SHP77 (cell line): ENCODE results near the gene USB1.
"Not testable (repeated sequence)": the region's sequence is repeated elsewhere in the genome, so short reads cannot be mapped to it uniquely, and the experiment has no call there.

ENCODE experiments used
- DNase-seq, 2 experiments: peaks; one replicate each; lab custom pipeline; 2025; lab: John Stamatoyannopoulos, UW

USB1 gene

GRCh38 chr16:57970319-57970718, 30.9 kb upstream of the USB1 start:
- DNase-seq, result no peak

GRCh38 chr16:57970970-57971369, 30.2 kb upstream of the USB1 start, which contains the start of gene CNGB1:
Gene CNGB1 (minus strand): TSS chr16:57971128. CDS start chr16:57967286, 3,842 bp downstream.
- peak; percentile 22 to 51 for DNase-seq

DNA sequence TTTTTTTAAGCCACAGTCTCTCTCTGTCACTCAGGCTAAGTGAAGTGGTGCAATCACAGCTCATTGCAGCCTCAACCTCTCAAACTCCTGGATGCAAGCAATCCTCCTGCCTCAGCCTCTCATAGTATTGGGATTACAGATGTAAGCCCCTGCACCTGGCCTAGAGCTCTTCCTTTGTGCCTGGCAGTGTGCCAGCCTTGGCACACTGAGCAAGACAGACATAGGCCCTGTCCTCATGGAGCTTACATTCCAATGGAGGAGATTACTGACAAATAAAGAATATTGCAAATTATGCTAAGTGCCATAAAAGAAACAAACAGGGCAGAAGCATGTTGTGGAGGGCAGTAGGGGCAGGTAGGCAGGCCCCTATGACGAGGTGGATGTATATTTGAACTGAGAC, 29.4 kb upstream of the USB1 start:
- no peak for DNase-seq

DNA sequence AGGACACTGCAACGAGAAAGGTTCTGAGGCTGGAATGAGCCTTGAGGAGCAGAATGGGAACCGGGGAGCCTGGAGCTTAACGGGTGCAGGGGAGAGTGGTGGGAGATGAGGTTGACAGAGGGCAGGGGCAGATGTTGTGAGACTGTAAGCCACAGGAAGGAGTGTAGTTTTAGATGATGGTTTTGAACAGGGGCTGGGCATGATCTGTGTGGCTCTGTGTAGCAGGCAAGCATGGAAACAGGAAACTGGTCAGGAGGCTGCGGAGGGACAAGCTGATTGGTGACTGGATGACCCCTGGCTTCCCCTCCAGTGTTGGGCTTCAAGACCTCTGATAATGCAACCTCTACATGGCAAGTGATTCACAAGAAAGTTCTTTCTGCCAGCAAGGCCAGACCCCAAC, 28.9 kb upstream of the USB1 start:
- DNase-seq, result no peak

GRCh38 chr16:57976331-57976796, 24.8 kb upstream of the USB1 start:
- DNase-seq, result no peak

- DNase-seq, result no peak
Observed at GRCh38 chr16:57977418-57978069, 23.7 kb upstream of the USB1 start.

DNA sequence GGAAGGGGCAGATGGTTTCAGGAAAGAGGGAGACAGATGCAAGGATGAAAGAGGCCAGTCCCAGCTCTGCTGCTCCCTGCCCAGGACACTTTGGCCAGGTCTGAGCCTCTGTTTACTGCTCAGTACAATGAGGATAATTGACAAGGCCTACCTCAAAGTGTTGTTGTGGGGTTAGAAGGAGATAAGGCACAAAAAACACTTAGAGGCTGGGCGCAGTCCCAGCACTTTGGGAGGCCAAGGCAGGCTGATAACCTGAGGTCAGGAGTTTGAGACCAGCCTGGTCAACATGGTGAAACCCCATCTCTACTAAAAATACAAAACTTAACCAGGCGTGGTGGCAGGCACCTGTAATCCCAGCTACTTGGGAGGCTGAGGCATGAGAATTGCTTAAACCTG, 23.1 kb upstream of the USB1 start:
- not testable (repeated sequence) for DNase-seq

DNA sequence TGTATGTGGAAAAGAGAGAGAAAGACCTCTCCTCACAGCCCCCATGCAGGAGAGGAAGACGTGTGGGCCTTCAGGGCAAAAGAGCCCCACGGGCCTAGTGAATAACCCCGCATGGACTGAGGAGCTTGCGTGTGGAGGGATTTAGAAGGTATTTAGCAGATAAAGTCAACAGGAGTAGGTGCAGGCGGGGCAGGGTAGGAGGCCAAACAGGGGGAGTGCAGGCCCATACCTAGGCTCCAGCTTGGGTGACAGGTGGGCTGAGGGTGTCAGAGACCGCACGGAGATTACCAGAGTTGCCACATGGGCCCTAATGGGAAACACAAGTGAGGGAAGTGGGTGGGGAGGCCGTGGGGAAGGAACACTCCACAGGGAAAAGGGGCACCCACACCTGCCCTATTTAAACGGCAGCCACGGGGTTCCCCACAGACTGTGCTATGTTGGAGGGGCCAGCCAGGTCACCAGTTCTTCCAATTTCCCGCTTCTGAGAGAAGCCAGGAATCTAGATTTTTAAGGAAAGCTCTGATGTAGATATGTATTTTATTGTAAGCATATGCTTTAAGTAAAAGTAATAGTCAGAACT, 22.1 kb upstream of the USB1 start:
- no peak for DNase-seq

- DNase-seq, result no peak
Observed at GRCh38 chr16:57981636-57982035, 19.6 kb upstream of the USB1 start.

DNA sequence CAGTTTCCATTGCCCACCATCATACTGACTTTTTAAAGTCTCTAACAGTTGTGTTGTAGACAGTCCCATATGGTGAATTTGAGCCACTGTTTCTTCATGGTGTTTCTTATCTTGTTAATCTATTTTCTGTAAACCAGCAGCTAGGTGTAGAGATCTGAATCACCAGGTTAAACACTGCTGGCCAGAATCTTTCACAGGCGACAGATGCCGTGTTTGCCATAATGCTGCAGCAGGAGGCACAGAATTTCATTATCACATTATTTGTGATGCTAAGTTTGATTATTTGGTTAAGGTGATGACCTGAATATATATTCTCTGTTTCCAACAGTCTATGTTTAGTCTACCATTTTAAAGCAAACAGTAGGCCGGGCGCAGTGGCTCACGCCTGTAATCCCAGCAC, 18.8 kb upstream of the USB1 start:
- DNase-seq, result no peak

- DNase-seq, result no peak
Observed at GRCh38 chr16:57984443-57985203, 16.6 kb upstream of the USB1 start.

DNA sequence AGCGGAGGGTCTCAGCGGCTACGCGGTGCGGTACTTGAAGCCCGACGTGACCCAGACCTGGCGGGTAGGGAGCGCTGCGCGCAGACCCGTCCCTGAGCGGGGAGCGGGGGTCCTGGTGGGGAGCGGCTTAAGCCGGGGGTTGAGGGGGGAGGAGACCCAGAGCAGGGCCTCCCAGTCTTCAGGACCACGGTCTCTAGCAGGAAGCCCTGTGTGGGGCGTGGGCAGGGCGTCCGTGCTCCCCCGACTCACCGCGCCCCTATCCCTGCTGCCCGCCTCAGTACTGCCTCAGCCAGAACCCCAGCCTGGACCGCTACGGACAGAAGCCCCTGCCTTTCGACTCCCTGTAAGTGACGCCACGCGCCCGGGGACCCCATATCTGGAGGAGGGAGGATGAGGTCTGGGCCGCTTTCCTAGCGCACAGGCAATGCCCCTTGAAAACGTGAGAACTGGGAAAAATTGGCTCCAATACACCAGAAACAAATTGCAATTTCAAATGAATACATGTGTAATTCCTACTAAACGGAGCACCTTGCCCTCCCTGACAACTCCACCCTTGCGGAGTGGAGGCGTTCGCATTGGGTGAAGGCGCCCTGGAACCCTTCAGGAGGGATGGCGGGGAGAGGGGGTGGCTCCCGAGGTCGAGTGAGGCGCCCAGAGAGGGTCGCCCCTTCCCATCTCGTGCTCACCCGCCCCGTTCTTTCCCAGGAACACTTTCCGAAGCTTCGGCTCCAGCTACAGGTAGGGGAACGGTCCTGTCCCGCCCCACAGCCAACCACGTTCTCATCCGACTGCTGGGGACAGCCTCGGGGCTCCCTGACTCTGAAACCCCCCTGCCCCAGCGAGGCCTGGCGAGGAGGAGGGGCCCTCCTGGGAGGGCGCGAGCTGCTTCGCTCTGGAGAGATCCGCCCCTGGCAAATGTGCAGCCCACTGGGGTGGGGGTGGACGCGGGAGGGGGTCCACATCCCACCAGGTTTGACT, 15.7 kb upstream of the USB1 start:
- DNase-seq, result no peak

DNA sequence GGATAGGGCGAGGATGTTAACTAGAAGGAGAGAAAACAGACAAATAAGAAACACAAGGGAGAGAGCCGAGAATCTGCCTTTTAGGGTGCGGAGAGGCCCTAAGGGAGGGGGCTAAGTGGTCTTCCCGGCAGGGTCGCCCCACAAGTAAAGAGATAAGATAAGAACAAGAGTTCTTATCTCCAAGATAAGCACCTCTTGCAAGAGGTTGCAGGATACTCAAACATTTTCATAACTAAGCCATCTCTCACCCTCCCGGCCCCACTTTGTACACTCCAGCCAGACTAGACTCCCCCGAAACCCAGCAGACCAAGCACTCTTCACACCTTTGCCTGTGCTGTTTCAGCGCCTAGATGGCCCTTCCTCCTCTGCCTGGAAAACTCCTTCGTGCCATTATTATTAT, 15.0 kb upstream of the USB1 start:
- no peak for DNase-seq

GRCh38 chr16:57987441-57988177, 13.6 kb upstream of the USB1 start:
- no peak for DNase-seq

- no peak for DNase-seq
Observed at GRCh38 chr16:57988929-57989328, 12.3 kb upstream of the USB1 start.

DNA sequence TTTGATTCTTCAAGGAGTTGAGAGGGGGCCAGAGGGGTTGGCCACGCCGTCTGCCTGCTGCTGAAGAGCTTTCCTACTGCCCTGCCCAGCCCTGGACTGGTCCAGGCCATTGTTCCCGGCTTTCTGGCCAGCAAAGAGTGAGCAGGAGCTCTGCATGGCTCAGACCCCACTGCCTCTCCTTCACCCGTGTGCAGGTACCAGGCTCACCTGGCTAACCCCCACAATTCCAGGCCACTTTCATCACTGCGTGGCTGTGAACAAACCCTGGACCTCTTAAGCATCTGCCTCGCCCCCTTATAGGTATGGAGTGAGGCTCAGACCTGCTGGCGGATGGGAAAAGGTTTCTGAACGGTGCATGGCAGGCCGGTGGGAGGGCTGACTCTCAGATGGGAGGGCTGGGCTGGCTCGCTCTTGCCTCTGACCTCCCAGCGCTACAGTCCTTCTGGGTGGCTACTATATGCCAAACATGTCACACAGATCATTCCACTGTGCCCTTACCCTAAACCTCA, 9.6 kb upstream of the USB1 start:
- no peak for DNase-seq

- no peak for DNase-seq
Observed at GRCh38 chr16:57992084-57992483, 9.1 kb upstream of the USB1 start.

GRCh38 chr16:57993438-57993837, 7.8 kb upstream of the USB1 start:
- no peak for DNase-seq

GRCh38 chr16:57993897-57994296, 7.3 kb upstream of the USB1 start:
- no peak for DNase-seq

DNA sequence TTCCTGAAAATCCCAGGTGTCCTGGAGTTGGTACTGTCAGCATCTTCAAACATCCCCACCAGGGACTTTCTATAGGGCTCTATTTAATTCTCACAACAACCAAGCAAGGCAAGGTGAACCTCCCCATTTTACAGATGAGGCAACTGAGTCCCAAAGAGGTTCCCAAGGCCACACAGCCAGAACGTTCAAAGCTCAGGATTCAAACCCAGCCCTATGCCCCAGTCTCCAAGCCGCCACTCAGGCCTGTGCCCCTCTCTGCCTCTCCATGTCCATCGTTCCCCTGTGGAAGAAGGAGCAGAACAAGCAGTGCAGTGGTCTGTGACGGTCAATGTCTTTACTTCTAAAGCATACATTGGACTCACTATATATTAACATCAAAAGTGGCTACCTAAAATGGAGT, 6.8 kb upstream of the USB1 start:
- DNase-seq, result no peak

- peak in 1 of 2 experiments; percentile 13 for DNase-seq
Observed at GRCh38 chr16:57994778-57995177, 6.4 kb upstream of the USB1 start.
